ENCODE results near the gene SPTAN1.

The SPTAN1 gene

DNA sequence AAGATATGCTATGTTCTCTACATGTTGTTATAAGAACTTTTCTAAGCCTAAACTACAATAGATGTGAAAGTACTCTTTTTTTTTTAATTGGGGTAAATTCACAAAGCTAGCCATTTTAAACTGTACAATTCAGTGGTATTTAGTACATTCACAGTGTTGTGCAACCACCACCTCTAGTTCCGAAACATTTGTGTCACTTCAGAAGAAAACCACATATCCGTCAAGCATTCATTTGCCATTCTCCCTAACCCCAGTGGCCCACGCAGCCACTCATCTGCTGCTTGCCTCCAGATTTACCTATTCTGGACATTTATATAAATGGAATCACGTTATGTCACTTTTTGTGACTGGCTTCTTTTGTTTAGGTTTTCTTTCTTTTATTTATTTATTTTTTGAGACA lies 43.1 kb downstream of the SPTAN1 start:
- DNase-seq, result no peak

DNA sequence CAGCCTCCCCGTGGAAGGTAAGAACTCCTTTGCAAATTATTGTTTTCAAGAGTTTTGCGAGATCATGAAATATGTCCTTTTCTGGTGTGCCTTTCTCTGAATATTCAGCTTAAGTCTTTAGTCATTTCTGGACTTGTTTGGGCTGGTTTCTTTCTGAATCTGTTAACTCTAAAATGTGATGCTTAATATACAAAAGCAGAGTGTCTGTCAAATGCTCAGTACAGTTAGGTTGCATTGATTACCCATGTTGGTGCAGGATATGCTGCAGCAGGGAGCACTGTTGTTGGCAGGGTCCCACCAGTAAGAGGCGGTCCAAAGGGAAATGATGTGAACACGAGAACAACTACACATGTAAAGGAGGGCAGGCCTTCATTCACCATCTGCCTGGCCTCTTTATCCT lies 47.7 kb downstream of the SPTAN1 start:
- no peak for DNase-seq

DNA sequence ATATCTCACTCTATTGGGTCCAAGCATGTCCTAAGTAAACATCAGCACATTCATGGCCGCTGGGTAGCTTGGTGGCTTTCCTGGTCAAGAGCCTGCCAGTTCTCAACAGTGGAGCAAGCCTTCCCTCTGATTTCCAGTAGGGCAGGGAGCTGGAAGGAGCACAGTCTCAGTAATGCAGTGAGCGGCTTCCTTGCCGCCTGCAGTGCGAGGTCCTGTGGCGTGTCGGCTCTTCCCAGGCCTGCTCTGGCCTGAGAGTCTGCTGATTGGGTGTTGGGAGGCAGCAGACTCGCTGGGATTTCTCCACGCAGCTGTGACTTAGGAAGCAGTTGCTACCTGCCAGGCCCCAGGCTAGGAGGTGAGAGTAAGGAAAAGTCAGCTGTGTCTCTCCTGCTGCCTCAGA lies 51.3 kb downstream of the SPTAN1 start:
- DNase-seq, result no peak

DNA sequence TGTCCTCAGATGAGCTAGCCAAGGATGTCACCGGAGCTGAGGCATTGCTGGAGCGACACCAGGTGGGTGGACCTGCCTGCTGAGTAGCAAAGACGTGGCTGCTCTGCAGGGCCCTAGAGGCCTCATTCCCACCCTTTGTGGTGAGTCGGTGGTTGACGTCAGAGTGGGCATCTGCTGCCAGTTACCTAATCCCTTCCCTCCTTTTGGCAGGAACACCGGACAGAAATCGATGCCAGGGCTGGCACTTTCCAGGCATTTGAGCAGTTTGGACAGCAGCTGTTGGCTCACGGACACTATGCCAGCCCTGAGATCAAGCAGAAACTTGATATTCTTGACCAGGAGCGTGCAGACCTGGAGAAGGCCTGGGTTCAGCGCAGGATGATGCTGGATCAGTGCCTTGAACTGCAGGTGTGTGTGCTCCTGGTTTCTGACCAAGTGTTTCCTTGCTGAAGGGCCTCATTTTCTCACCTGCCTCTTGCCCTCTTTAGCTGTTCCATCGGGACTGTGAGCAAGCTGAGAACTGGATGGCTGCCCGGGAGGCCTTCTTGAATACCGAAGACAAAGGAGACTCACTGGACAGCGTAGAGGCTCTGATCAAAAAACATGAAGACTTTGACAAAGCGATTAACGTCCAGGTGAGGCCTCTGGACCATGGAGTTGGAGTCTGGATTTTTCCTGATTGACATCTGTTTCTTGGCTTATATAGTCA lies 55.4 kb downstream of the SPTAN1 start:
- peak in 53 of 56 donors; percentile 11 to 91 (median 61) for DNase-seq

DNA sequence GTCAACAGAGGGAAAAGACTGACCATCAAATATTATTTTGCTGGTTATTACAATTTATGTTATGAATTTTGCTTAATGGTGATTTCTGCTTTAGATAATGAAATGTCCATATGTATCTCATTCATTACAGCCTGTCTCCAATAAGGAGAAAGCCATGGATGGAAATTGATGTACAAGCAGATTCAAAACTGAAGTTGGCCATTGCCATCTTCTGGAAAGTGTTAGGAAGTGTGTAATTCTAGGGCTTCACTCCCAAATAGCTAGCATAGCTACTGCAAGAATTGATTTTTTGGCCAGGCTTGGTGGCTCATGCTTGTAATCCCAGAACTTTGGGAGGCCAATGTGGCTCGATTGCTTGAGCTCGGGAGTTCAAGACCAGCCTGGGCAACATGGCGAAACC lies 58.5 kb downstream of the SPTAN1 start:
- no peak for DNase-seq

GRCh38 chr9:128611600-128612394 lies 59.4 kb downstream of the SPTAN1 start:
- DNase-seq, result no peak

GRCh38 chr9:128614728-128615127 lies 62.3 kb downstream of the SPTAN1 start:
- DNase-seq, result no peak

DNA sequence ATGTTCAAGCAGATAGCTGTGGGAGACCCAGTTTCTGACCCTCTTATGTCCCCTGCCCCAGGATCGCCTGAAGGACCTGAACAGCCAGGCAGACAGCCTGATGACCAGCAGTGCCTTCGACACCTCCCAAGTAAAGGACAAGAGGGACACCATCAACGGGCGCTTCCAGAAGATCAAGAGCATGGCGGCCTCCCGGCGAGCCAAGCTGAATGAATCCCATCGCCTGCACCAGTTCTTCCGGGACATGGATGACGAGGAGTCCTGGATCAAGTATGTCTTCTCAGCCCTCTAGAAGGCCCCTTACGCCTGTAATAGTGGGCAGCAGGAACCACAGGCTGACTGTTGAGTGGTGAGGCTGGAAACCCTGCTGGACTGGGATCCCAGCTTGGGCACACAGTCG lies 63.2 kb downstream of the SPTAN1 start:
- DNase-seq, result no peak

GRCh38 chr9:128617943-128618342 lies 65.6 kb downstream of the SPTAN1 start:
- no peak for DNase-seq

GRCh38 chr9:128619127-128619526 lies 66.7 kb downstream of the SPTAN1 start:
- no peak for DNase-seq

DNA sequence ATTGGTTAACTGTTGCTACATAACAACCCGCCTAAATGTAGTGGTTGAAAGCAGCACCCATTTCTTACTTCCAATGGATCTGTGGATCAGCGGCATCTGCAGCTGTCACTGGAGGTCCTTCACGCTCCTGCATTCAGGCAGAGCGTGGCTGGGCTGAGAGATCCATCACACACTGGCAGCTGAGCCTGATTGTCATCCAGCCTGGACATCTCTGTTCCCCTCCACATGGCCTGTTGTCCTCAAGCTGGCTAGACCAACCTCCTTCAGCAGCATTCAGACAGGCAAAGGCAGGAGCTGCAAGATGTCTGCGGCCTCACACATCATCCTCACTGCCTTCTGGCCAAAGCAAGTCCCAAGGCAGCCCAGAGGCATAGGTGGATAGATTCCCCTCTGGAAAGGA lies 67.4 kb downstream of the SPTAN1 start:
- DNase-seq, result no peak

DNA sequence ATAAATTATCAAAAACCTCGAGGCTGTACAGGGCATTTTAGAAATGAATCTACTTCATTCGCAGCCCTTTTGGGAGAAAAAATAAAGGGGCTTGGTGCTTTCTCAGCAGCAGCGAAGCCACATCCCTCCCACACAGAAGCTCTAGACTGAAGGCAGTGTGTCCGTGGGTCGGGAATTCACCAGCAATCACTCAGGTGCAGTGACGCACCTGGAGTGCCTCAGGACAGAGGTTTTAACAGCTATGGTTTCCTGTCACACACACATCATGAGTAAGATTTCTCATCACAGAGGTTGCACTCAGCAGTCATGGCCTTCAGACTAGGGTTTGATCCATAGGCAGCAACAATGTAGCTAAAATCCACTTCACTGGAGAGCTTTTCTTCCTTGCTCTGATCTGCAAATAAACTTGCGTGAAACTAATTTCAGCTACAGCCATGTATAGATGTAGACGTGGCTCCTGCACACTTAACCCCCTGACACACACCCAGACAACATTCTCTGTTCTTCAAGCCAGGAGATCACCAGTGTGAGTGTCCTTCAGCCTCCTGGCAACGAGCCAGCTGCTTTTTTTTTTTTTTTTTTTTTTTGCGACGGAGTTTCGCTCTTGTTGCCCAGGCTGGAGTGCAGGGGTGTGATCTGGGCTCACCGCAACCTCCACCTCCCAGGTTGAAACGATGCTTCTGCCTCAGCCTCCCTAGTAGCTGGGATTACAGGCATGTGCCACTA lies 69.5 kb downstream of the SPTAN1 start:
- DNase-seq, result peak in 12 of 56 donors; percentile 12 to 52 (median 38)

DNA sequence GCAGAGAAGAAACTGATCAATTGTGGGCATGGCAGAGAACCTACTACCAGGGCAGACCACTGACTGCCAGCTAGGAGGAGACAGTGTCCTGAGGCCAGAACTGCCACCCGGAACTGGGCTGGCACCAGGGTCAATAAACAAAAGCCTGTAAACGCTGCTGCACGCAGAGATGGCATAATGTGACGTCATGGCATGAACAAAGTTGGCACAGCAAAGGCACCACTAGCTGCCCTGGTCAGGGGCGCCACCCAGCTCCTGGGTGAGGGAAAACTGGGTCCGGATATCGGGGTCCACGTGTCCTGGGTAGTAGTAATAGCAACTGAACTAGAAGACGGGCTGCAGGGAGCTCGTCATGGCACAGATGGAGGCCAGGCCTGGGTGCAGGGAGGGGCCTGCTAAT lies 72.2 kb downstream of the SPTAN1 start:
- no peak for DNase-seq

DNA sequence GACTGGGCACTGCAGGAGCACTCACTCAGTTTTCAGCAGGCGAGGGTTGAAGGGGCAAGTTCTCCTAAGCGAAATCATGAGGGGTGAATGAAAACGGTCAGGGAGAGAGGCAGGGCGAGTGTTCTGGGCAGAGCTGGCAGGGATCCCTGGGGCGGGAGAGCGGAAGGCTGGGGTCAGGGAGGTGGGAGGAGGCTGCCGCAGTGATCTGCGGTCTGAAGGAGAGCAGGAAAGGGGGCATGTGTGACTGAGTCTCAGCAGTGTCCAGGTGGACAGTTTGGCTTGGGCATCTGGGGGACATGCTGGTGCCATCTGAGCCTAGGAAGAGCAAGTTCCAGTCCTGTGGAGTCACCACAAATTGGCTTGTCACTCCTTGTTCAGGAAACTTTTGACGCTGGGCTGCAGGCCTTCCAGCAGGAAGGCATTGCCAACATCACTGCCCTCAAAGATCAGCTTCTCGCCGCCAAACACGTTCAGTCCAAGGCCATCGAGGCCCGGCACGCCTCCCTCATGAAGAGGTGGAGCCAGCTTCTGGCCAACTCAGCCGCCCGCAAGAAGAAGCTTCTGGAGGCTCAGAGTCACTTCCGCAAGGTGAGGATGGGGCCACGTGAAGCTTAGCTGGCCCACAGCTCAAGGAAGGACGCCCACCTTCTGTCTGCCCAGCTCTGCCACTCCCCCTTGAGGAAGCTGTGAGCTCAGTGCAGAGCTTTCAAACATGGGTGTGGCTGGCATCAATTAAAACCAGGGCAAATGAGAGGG lies 73.2 kb downstream of the SPTAN1 start:
- DNase-seq, result no peak

GRCh38 chr9:128626181-128626580 lies 73.8 kb downstream of the SPTAN1 start:
- DNase-seq, result no peak

GRCh38 chr9:128627127-128627715 lies 74.8 kb downstream of the SPTAN1 start:
- peak in 17 of 56 donors; percentile 15 to 67 (median 39) for DNase-seq

DNA sequence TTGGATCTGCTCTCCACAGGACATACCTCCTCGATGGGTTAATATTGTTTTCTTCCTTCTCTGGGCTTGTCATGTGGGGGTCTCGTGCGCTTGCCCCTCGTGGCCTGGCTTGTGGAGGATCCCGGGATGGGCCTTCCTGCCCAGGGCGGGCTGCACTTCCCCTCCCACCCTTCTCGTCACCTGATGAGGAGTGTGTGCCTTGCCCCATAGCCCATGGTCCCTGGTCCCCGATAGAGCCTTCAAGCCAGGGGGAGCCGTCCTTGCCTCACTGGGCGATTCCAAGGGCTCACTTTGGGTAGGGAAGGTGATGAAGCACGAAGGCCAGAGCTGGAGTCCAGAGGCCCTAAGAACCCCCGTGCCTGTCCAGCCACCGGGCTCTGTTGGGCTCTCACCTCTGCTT lies 75.5 kb downstream of the SPTAN1 start:
- no peak for DNase-seq

DNA sequence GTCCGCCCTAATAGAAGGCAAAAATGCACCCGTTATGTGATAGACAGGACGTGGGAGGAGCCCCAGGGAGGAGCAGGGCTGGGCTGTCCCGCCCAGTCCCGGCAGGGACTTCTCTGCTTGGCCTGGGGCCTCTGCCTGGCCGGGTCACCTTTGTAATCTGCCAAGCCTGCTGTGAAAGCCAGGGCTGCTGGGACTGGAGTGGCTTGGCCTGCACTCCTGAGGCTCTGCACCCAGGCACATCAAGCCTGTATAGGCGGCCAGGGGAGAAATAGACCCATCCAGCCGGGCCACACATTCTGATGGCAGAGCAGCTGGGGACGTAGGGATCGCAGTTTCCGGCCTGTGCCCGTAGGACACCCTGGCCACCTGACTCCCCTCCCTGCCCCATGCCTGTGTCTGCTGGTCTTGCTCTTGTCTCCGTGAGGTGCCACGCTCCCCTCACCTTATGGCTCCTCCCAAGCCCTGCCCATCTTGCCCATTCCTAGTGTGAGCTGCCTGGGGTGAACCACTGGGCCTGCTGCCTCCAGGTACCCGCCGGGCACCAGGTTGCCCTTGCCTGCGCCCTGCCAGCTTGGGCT lies 76.2 kb downstream of the SPTAN1 start:
- peak in 30 of 56 donors; percentile 12 to 75 (median 36) for DNase-seq

- DNase-seq, result no peak
These were observed 76.7 kb downstream of the SPTAN1 start for GRCh38 chr9:128629136-128629535.

GRCh38 chr9:128629852-128630545 lies 77.6 kb downstream of the SPTAN1 start:
- no peak for DNase-seq

Data from nucleus accumbens (tissue), 56 donors.